Lung (tissue), 12 donors: ENCODE results near the gene MAG. TPM values are rescaled to one million over a fixed set of nuclear protein-coding genes. Genes with fewer than 3 reads are reported as not detected.

Experiments
- ATAC-seq: fragments of 200-7000 bp; cut with Tn5 transposase; one replicate; pipeline ENCODE4 v1.9.1; 2020; ENCODE audit warnings: moderate number of reproducible peaks; ENCODE audit not compliant: insufficient read depth, low FRiP score
- DNase-seq, 3 donors: peaks; one replicate each; pipeline ENCODE4 v3.0.0-alpha.2; 2013 to 2017
- H3K27ac ChIP-seq, 2 donors: one replicate each; pipeline ENCODE4 v1.5.1; 2013; ENCODE audit warnings: mild to moderate bottlenecking in 2 of 2, moderate library complexity in 2 of 2, control low read depth in 1 of 2, inconsistent platforms in 1 of 2, low read depth in 1 of 2, low read length in 1 of 2
- H3K27me3 ChIP-seq, 3 donors: one replicate each; pipeline ENCODE4 v1.5.1; 2013; ENCODE audit warnings: low read length in 2 of 3; ENCODE audit not compliant: control insufficient read depth in 3 of 3, insufficient read depth in 3 of 3
- H3K36me3 ChIP-seq, 4 donors: one replicate each; pipeline ENCODE4 v1.5.1; 2013; ENCODE audit warnings: low read length in 4 of 4, mild to moderate bottlenecking in 1 of 4, moderate library complexity in 1 of 4; ENCODE audit not compliant: control insufficient read depth in 4 of 4, insufficient read depth in 4 of 4
- H3K4me1 ChIP-seq, 5 donors: one replicate each; pipeline ENCODE4 v1.5.1; 2013; ENCODE audit warnings: low read length in 5 of 5, mild to moderate bottlenecking in 2 of 5, moderate library complexity in 1 of 5; ENCODE audit not compliant: control insufficient read depth in 5 of 5, insufficient read depth in 5 of 5
- H3K4me3 ChIP-seq: one replicate; pipeline ENCODE4 v1.5.1; 2013; ENCODE audit warnings: mild to moderate bottlenecking, control low read depth, moderate library complexity
- H3K9ac ChIP-seq, 2 donors: one replicate each; pipeline ENCODE4 v1.5.1; 2013; ENCODE audit warnings: low read length in 2 of 2, control low read depth in 1 of 2; ENCODE audit not compliant: insufficient read depth in 1 of 2
- H3K9me3 ChIP-seq, 4 donors: one replicate each; pipeline ENCODE4 v1.5.1; 2013; ENCODE audit warnings: low read length in 3 of 4, mild to moderate bottlenecking in 1 of 4, moderate library complexity in 1 of 4; ENCODE audit not compliant: control insufficient read depth in 4 of 4, insufficient read depth in 3 of 4
- whole genome bisulfite sequencing, 2 donors: extraction: QIAGEN DNeasy Blood & Tissue Kit; methylation state at CpG; one replicate each; pipeline ENCODE4 v1.1.7; 2013; 5-methylcytosine and 5-hydroxymethylcytosine counted together
- polyA plus RNA-seq, 2 donors: library from polyadenylated mRNA; stranded (reverse); fragments of 200-250 nt; gene quantifications; one replicate each; pipeline ENCODE4 v1.2.1, GENCODE V29; 2013
- total RNA-seq, 2 donors: library from RNA; depleted of rRNA in 1 of 2; stranded (reverse); fragments of >200 nt in 1 of 2; gene quantifications; one replicate each; pipeline ENCODE4 v1.2.1, GENCODE V29; 2014 to 2021
- TF ChIP-seq, protein P1 (sequence below): IDR thresholded peaks from 2 replicates; pipeline ENCODE4 v1.5.1; 2012; ENCODE audit warnings: mild to moderate bottlenecking; ENCODE audit errors: control extremely low read depth, extremely low read depth
- donor health status: control.
- donor health status: control.
- donor health status: Bipolar disorder and iron deficiency.
- donor health status: healthy.
- donor health status: DM: yes; HTN: yes; CAD: no.

The MAG gene
- total and polyA plus RNA-seq, 4 donors, result 0.08 to 8.8 (median 1.9) TPM

DNA sequence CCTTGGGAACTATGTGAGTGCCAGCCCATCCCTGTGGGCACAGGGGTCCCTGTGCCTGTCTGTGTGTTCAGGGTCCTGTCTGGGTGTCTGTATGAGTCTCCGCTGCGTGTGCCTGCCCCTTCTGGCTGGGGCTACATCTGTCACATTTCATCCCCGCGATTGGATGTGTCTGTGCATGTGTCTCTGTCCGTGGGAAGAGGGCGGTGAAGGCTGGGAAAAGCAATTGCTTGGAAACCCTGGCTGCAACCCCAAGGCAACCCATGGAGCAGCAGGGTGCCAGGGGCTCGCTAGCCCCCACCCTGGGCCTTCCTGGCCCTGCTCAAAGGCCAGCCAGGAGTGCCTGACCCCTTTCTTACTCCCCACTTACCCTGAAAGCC, 1.4 kb downstream of the MAG start:
- Histone ChIP-seq H3K36me3 (peaks cover 0 to 2% (median 0%) of the 10 kb centered on the region in 4 donors), H3K9me3 (peaks cover 0 to 12% (median 0%) of the 10 kb centered on the region in 4 donors), H3K27ac (no peak overlapping the region), H3K27me3 (peaks cover 0 to 2% (median 0%) of the 10 kb centered on the region in 3 donors), H3K4me1 (peaks cover 0 to 37% (median 11%) of the 10 kb centered on the region in 5 donors), H3K9ac (no peak overlapping the region), H3K4me3 (no peak overlapping the region)
- WGBS, 2 donors, result 53 to 73% methylated on average over 7 of the region's 7 CpGs
- DNase-seq (peak in 1 of 3 donors; percentile 45), ATAC-seq (no peak)
- TF ChIP-seq, protein P1, sequence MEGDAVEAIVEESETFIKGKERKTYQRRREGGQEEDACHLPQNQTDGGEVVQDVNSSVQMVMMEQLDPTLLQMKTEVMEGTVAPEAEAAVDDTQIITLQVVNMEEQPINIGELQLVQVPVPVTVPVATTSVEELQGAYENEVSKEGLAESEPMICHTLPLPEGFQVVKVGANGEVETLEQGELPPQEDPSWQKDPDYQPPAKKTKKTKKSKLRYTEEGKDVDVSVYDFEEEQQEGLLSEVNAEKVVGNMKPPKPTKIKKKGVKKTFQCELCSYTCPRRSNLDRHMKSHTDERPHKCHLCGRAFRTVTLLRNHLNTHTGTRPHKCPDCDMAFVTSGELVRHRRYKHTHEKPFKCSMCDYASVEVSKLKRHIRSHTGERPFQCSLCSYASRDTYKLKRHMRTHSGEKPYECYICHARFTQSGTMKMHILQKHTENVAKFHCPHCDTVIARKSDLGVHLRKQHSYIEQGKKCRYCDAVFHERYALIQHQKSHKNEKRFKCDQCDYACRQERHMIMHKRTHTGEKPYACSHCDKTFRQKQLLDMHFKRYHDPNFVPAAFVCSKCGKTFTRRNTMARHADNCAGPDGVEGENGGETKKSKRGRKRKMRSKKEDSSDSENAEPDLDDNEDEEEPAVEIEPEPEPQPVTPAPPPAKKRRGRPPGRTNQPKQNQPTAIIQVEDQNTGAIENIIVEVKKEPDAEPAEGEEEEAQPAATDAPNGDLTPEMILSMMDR, result no peak

DNA sequence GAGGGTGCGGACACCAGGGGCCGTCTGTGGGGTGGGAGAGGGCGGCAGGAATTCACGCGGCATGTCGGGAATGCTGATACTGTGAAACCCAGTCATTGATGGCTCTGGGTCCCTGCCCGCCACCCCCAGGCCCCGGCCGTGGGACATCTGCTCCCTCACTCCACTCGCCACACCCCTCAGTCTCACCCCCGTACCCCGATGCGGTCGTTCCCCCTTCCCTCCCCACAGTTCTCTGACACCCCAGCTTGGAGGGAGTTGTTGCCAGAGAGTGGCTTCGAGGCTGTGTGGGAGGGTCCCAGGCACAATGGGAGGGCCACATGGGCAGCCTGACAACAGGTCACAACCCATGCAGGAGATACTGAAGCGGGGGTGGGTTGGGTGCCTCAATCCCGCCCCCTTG, 1.8 kb downstream of the MAG start:
- WGBS, 2 donors, result 61 to 82% methylated on average over 16 to 17 of the region's 17 CpGs
- H3K27me3 ChIP-seq, result peaks cover 0 to 2% (median 0%) of the 10 kb centered on the region in 3 donors
- no peak for DNase-seq

DNA sequence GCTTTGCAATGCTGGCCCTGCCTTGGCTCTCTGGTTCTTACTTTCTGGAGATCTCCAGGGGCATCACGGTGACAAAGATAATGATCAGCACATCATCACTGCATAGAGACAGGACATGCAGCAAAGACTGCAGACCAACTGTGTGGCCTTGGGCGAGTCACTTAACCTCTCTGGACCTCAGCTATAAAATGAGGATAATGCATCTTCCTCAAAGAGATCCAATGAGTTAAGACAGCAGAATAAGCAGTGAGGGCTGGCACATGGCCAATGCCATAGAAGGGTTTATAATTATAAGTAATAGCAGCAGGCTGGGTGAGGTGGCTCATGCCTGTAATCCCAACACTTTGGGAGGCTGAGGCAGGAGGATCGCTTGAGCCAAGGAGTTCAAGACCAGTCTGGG, 2.4 kb downstream of the MAG start:
- TF ChIP-seq, protein P1, result no peak
- DNase-seq, result no peak
- H3K27ac ChIP-seq, result no peak overlapping the region
- H3K27me3 ChIP-seq, result peaks cover 0 to 2% (median 0%) of the 10 kb centered on the region in 3 donors
- ATAC-seq, result no peak
- no peak overlapping the region for H3K9ac ChIP-seq
- H3K36me3 ChIP-seq, result peaks cover 0 to 2% (median 0%) of the 10 kb centered on the region in 4 donors
- H3K9me3 ChIP-seq, result peaks cover 0 to 15% (median 0%) of the 10 kb centered on the region in 4 donors
- WGBS, 2 donors, result 71 to 72% methylated on average over 3 of the region's 3 CpGs
- H3K4me1 ChIP-seq, result peaks cover 0 to 37% (median 11%) of the 10 kb centered on the region in 5 donors
- no peak overlapping the region for H3K4me3 ChIP-seq

More for the DNA sequence above, 1.8 kb downstream of the MAG start:
- Histone ChIP-seq H3K9ac (no peak overlapping the region), H3K4me1 (peaks cover 0 to 37% (median 11%) of the 10 kb centered on the region in 5 donors), H3K4me3 (no peak overlapping the region), H3K9me3 (peaks cover 0 to 15% (median 0%) of the 10 kb centered on the region in 4 donors), H3K36me3 (peaks cover 0 to 2% (median 0%) of the 10 kb centered on the region in 4 donors), H3K27ac (no peak overlapping the region)
- TF ChIP-seq, protein P1, result no peak
- ATAC-seq, result no peak
